NCI-H226 (cell line): ENCODE measurements around the gene ERFL.
A peak's percentile ranks its signal among the peaks of the same experiment; 100 is the strongest.

Experiments used
- DNase-seq: peaks from one replicate; pipeline ENCODE4 v3.0.0-alpha.2; 2015

Gene ERFL

DNA sequence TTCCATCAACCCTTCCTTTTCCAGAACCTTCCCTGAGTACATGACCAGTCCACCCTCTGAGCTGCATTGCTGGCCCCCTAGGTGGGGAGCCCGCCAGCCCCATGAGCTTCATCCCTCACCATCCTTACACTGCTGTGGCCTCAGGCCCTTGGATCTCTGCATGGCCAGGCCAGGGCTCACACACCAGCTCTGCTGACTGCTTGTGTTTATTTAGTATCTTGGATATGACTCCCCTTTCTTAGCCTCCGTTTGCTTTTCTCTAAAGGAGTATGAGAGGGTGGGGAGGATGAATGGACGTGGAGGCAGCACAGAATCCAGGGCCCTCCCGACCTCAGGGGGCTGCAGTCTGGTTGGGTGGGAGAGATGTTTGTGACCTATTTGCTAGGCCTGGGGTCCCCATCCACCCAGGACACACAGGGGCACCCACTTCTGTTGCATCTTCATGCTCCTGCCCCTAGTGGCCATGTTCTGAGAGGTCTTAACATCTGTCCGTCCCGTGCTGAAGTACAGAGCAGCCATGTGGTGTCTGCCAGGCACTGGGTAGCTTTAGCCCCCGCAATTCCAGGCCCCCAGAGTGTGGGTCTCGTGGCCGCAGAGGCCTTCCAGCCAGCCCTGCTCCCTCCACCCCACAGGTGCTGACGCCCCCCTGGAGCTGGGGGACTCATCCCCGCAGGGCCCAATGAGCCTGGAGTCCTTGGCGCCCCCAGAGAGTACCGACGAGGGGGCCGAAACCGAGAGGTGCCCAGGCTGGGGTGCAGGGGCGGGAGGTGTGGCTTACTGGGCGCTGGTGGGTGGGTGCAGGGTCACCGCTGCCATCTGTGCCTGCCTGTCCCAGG is 32.3 kb downstream of the ERFL start:
- DNase-seq = no peak

DNA sequence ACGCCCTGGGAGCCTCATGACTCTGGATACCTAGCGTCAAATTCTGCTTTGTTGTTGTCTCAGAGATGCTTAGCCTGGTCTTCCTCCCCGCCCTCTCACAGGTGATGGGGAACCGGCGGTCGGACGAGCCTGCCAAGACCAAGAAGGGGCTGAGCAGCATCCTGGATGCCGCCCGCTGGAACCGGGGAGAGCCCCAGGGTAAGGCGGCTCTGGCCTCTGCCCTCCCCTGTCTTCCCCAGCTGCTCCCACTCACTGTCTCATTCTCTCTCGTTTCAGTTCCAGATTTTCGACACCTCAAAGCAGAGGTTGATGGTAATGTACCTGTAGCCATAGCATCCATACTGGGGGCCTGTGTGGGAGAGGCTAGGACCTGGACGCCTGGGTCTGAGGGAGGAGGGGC is 33.9 kb downstream of the ERFL start:
- DNase-seq = no peak

DNA sequence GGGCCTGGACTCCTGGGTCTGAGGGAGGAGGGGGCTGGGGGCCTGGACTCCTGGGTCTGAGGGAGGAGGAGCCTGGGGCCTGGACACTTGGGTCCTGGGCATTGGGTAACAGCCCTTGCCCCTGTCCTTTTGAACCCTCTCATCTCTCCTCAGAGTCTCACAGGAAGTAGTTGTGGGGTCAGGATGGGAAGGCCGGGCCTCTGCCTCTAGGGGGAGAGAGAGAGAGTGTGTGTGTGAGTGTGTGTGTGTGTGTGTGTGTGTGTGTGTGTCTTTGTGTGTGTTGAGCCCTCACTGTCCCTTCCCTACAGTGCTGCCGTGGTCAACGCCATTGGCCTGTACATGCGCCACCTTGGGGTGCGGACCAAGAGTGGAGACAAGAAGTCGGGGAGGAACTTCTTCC is 34.4 kb downstream of the ERFL start:
- peak; percentile 32 for DNase-seq

DNA sequence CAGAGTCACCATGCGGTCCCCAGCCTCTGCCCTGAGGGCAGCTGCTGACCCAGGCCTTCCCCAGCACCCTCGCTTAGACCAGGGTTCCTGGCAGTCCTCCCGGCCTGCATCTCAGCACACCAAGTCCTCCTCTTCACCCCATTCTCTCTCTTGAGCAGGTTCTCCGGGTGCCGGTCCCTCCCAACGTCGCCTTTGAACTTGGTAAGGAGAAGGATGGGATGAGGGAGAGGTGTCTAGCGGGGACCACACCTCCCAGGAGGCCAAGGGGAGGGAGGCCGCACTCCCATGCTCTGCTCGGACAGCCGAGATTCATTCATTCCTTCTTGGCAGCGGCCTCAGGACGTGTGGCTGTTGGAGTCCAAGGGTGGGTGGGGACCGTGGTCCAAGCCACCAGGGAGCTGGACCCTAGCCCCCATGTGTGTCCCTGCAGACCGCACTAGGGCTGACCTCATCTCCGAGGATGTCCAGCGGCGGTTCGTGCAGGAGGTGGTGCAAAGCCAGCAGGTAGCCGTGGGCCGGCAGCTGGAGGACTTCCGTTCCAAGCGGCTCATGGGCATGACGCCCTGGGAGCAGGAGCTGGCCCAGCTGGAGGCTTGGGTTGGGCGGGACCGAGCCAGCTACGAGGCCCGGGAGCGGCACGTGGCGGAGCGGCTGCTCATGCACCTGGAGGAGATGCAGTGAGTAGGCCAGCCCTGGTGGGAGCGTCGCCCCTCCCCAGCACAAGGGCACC is 35.9 kb downstream of the ERFL start:
- DNase-seq = no peak

DNA sequence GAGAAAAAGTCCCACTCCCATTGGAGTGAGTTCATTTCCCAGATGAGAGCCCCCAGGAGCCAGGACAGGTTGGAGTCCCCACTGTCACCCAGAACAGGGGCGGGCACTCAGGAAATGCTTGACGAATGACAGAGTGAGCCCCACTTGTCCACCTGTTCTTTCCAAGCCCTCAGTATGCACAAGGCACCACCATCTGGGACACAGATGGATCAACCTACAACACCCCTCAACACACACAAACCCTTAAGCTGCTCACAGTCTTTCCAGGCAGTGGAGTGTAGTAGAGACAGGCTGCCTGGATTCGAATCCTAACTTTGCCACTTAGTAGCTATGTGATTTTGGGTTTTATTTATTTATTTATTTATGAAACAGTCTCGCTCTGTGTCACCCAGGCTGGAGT is 37.3 kb downstream of the ERFL start:
- no peak for DNase-seq

DNA sequence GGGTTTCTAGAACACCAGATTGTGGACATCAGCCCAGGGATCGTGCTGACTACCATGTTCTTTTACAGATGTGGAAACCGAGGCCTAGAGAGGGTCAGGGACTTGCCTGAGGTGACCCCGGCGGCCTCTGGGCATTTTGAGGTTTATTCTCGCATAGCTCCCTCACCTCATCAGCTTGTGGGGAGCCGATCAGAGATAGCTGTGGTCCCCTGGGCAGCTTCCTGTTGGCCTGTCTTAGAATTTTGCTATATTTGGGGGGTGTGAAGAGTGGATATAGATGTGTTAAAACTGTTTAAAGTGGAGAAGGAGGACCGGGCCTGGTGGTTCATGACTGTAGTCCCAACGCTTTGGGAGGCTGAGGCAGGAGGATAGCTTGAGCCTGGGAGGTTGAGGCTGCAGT is 38.4 kb downstream of the ERFL start:
- DNase-seq = no peak

DNA sequence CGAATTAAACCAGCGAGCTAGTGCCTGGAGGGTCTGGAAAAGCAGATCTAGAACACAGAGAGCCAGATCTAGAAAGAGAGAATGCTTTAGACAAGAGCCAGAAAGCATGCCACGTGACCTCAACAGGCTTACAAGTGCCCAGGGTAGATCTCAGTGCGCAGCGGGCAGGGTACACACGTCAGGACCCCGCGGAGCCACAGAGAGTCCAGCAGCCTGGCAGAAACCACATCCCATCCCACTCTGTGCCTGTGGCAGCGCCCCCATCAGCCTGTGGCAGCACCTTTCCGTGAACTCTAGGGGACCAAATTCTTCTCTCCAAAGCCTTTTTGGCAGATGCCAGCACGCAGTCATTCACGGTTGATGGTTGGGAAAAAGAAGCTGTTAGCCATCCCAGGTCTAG is 39.3 kb downstream of the ERFL start:
- no peak for DNase-seq

DNA sequence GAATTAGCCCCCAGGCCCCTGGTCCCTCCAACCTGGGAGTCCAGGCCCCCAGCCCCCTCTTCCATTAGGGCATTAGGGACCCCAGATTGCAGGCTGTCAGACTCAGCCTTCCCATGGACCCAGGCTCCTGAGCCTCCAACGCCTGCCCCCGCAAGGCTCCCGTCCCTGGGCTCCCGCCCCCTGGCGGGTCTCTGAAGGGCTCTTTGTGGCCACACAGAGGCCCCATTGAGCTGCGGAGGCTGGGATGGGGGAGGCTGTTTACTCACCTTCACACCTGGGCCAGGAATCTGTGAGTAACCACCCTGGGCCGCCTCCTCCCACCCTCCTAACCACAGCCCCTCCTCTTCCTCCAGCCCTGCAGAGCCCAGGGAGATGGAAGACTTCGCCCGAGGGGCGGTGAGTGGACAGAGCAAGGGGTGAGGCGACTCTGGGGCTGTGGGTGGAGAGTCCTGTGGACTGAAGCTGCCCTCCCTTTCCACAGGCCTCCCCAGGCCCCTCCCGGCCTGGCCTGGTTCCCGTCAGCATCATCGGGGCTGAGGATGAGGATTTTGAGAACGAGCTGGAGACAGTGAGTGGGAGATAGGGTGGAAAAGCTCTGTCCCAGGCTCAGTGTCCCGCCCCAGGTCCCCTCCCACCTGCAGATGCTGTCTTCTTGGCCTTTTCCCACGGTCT is 40.4 kb downstream of the ERFL start:
- DNase-seq = peak; percentile 99

DNA sequence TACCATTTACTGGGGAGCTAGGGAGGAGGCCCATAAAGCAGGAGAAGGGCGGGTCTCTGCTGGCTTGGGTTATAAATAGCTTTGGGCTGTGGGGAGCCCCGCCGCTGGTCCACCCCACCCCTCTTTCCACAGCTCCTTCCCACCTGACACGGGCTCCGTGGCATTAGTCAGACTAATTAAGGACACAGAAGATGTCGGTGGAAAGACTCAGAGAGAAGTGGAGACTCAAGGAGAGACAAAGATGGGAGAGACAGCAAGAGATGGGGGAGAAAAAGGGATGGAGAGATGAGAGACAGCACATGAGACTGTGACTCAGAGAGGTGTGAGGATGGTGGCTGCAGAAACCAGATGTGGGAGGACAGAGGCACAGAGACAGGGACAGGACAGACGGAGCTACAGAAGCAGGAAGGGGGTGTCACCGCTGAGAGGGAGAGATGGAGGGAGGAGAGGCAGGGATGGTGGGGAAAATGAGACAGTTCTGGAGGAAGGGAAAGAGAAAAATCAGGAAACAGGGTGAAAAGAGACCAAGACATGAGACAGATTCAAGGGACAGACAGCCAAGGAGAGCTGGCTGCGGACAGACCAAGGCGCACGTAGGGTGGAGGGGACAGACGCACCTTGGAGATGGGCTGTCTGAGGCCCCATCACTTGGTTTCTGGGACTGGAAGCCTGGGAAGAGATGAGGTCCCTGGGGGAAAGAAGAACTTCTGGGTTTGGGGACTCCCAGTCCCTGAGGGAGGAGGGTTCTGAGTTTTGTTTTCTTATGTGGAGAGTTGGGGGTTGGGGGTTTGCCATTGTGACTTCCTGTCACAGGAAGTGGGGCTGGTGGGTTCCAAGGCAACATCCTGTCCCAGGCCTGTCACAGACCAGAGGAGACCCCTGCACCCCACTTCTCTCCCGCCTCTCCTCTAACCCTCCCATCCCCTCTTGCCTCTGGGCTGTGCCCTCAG is 41.2 kb downstream of the ERFL start:
- no peak for DNase-seq

DNA sequence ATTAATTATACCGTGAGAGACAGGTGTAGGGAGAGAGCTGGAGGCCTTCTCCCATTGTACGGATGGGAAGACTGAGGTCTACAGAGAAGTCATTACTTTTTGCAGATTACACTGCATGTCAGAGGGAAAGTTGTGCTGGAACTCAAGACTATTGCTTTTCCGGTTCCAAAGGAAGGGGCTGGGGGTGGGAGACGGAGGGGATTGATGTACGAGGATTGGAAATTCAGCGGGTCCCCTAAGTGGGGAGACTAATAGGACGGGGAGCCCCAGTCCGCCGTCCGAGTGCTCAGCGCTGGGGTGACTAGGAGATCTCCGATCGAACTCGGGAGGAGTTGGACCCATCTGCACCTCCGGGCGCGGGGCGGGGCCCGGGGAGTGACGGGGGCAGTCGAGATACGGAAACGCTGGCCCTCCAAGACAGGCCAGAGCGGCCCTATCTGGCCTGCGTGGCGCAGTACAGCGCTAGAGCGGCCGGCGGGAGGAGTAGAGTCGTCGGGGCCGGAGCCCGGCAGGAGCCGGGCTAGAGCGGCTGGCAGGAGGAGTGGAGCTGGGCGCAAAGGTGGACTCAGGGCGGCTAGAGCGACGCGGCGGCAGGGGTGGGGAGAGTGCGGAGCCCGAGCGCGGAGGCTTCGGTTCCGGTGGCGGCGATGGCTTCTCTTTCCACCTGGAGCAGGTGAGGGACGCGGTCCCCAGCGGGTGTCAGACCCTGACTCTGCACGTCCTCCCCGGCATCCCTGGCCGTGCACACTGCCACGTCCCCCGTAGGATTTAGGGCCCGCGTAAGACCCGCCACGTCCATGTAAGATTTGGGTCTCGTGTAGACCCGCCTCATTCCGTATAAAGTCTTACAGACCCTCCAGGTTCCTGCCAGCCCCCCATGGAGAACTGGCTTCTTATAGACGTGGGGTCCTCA is 44.2 kb downstream of the ERFL start:
- DNase-seq = peak; percentile 97

DNA sequence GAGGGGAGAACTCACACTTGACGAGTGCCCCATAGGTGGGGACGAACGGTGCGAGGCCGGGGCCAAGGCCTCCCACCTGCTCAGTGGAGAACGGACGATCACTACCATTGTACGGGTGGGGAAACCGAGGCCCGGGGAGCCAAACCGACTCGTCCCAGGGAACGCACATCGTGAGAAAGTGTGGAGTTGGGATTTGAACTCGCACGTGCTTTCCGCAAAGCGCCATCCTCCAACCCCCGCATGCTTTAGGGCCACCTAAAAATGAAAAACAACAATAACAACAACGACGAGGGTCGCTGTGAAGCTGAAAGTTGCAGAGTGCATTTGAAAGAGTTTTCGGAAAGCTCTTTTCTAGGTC is 44.8 kb downstream of the ERFL start:
- no peak for DNase-seq

DNA sequence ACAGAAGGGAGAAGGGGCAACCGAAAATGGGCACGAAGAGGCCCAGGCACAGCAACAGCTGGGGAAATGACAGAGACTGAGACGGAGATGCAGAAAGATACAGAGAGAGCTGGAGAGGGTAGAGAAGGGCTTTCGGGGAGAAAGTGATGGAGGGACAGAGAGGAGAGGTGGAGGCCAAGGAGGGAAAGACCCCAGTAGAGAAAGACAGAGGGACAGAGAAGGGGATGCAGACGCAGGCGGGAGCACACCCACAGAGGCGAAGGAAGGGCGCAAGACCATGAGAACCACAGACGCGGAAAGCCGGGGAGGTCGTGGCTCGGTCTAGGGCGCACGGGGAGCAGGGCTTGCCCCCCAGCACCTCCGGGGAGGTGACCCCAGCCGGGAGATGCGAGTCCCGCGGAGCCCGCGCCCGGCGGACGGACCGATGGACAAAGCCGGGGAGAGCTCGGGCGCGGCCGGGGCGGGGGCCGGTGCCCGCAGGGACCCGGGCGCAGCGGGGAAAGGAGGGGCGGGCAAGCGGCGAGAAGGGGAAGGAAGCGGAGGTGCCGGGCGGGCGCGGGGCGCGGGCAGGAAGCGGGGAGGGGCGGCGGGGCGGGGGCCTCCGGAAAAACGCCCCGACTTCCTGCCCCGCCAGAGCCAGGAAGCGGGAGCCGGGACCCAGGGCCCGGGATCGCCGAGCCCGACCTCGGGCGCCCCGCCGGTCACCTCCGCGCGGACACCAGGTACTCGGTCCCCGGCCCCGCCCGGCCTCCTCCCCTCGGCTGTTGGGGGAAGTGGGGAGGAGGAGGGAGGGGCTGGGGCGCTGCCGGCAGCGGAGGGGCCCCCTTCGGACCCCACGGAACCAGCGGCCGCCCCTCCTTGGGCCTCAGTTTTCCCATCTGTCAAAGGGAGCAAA is 45.4 kb downstream of the ERFL start, which contains the start of gene ARHGEF1:
Gene ARHGEF1 (plus strand): TSS at position 617 of the 895 bp plus-strand sequence. CDS start 4,899 bp downstream, outside the sequence.
- DNase-seq = no peak

DNA sequence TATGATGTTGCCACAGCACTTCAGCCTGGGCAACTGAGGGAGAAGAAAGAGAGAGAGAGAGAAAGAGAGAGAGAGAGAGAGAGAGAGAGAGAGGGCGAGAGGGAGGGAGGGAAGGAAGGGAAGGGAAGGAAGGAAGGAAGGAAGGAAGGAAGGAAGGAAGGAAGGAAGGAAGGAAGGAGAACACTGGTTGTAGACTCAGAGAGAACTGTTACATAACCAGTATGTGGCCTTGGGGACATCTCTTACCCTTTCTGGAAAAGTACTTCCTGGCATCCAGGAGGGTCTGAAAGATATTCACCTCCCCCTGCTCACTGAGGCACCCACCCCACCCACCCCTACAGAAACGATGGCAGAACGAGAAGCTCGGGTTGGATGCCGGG is 47.9 kb downstream of the ERFL start:
- no peak for DNase-seq

DNA sequence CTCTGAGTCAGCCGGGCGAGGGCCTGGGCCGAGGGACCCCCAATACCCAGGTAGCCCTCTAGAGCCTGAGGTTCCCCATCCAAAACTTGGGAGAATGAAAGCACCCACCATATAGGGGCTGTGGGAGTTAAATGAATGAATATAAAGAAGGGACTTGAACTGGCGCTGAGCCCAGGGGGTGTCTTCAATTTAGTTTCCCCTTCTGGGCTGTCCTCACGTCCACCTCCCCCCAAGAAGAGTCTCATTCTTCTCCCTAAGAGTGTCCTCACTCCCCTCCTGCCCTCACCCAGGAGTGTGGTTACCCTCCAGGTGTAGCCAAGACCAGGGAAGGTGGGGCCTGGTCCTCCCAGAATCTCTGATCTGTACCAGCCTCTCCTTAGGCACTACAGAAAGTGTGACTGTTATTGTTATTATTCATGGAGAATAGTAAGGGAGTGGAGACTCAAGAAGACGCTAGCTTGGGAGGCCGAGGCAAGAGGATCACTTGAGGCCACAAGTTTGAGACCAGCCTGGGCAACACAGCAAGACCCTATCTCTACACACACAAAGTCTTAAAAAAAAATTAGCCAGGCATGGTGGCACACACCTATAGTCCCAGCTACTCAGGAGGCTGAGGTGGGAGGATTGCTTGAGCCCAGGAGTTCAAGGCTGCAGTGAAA is 48.5 kb downstream of the ERFL start:
- DNase-seq = no peak

DNA sequence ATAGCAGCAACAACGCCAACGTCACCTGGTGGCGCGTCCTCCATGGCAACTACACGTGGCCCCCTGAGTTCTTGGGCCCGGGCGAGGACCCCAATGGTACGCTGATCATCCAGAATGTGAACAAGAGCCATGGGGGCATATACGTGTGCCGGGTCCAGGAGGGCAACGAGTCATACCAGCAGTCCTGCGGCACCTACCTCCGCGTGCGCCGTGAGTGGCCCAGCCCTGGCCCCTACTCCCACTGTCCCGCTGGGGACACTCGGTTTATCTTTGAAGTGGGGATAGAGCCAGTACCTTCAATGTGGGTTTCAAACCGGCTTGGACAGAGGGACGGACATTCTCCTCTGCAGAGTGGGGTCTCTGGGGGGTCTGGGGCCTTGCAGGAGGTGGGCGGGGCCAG is 49.2 kb downstream of the ERFL start:
- no peak for DNase-seq

DNA sequence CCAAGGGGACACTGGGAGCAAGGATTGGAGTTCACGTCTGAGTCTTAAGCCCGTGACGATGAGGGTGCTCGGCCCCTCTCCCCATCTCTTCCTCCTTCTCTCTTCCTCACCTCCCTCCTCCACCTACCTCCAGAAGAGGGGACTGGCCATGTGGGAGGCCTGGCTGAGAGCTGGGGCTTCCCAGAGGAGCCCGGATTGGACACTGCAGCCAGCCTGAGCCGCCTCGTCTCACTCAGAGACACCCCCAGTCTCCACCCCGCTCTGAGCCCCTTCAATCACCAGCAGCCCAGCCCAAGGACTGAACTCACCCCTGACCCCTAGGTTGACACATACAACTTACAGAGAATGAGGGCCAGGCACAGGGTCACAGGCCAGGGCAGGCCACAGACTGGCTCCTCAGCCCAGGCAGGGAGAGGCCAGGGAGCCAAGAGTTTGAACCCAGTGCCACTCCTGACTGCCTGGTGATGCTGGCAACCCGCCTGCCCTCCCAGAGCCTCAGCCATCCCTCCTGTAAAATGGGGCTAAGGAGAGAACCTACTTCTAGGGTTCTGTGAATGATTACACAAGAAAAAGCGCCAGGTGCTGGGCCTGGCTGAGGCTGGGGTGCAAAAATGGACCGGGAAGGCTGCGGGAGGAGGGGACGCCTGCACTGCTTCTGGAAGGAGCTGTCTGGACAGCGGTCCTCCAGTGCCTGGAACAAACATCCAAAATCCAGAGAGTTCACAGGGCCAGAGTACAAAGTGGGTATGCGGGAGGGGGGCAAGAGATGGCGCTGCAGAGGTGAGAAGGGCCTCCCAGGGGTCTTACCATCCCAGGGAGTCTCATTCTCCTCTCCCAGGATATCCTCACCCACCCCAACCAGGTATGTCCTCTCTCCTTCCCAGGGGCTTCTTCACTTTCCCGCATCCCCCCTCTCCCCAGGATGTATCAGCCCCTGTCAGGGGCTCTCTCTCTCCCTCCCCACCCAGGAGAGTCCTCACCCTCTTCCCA is 50.0 kb downstream of the ERFL start:
- no peak for DNase-seq

DNA sequence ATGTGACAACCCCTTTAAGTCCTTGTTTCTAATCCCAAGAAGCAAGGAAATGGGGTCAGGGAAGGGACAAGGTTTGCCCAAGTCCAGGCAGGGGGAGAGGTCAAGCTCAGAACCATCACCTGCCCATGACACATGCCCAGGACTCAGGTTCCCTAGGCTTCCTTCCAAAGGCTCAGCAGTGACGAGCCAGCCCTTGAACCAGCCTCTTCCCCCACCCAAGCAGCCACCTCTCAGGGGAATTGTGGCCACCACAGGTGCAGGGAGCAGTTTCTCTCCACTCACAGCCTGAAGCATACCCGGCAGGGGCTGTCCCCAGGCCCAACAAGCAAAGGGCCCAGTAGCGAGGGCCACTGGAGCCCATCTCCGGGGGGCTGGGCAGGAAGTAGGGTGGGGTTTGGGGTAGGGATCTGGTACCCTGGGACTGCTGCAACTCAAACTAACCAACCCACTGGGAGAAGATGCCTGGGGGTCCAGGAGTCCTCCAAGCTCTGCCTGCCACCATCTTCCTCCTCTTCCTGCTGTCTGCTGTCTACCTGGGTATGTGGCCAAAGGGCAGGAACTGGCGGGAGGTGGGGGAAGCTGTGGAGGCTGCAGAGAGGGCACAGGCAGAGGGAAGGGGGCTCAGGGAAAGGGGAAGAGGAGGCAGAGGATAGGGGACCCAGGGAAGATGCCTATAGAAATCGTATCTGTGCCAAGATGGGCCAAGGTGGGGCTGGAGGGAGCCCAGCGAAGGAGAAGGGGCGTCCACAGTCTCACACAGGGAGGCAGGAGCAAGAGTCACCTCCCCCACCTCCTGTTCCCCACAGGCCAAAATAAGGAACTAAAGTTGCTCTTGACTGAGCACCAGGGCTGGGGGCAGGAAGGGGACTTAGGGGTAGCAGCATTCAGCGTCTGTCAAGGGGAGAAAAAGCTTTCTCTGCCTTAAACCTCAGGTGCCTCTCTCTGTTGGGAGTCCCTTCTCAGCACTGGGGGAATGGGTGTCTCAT is 51.1 kb downstream of the ERFL start, which contains the start of gene CD79A:
Gene CD79A (plus strand): TSS at position 433 of the 986 bp plus-strand sequence. CDS start 26 bp downstream, at position 459.
- DNase-seq = no peak
